HG03439 (cell line): ENCODE results near the gene SCN2B.

ENCODE experiments used
- ATAC-seq: cut with Tn5 transposase; IDR thresholded peaks from one replicate; pipeline ENCODE4 v1.9.1; 2021; ENCODE audit warnings: mild to moderate bottlenecking, moderate library complexity; ENCODE audit not compliant: unreplicated experiment

The SCN2B gene

GRCh38 chr11:118154641-118155040 lies 21.8 kb downstream of the SCN2B start:
- ATAC-seq = no peak

GRCh38 chr11:118153976-118154375 lies 22.5 kb downstream of the SCN2B start:
- ATAC-seq = no peak

GRCh38 chr11:118153516-118153915 lies 22.9 kb downstream of the SCN2B start:
- ATAC-seq = no peak

- no peak for ATAC-seq
Measured at GRCh38 chr11:118152552-118153471, 23.6 kb downstream of the SCN2B start, which contains the start of gene SCN4B. TSS of gene SCN4B (minus strand) at chr11:118152823. CDS start at chr11:118152673, 150 bp downstream.

GRCh38 chr11:118152020-118152551 lies 24.4 kb downstream of the SCN2B start:
- ATAC-seq = no peak

GRCh38 chr11:118151431-118151830 lies 25.0 kb downstream of the SCN2B start:
- no peak for ATAC-seq

- ATAC-seq = no peak
Measured at GRCh38 chr11:118149493-118149892, 26.9 kb downstream of the SCN2B start.

GRCh38 chr11:118148856-118149255 lies 27.6 kb downstream of the SCN2B start:
- no peak for ATAC-seq

- no peak for ATAC-seq
Measured at GRCh38 chr11:118148240-118148639, 28.2 kb downstream of the SCN2B start.

- no peak for ATAC-seq
Measured at GRCh38 chr11:118147502-118147901, 28.9 kb downstream of the SCN2B start.

- ATAC-seq = no peak
Measured at GRCh38 chr11:118146554-118146953, 29.9 kb downstream of the SCN2B start.

GRCh38 chr11:118145285-118146227 lies 30.9 kb downstream of the SCN2B start:
- ATAC-seq = peak; percentile 78

GRCh38 chr11:118144301-118145268 lies 31.9 kb downstream of the SCN2B start:
- ATAC-seq = no peak

GRCh38 chr11:118143661-118144185 lies 32.7 kb downstream of the SCN2B start:
- no peak for ATAC-seq

GRCh38 chr11:118142809-118143208 lies 33.6 kb downstream of the SCN2B start:
- no peak for ATAC-seq

GRCh38 chr11:118142081-118142480 lies 34.4 kb downstream of the SCN2B start:
- ATAC-seq = no peak

GRCh38 chr11:118139578-118139977 lies 36.9 kb downstream of the SCN2B start:
- ATAC-seq = no peak

- no peak for ATAC-seq
Measured at GRCh38 chr11:118138839-118139420, 37.5 kb downstream of the SCN2B start.

- no peak for ATAC-seq
Measured at GRCh38 chr11:118136801-118137200, 39.6 kb downstream of the SCN2B start.
